ENCODE data around the gene GRP.

The GRP gene

DNA sequence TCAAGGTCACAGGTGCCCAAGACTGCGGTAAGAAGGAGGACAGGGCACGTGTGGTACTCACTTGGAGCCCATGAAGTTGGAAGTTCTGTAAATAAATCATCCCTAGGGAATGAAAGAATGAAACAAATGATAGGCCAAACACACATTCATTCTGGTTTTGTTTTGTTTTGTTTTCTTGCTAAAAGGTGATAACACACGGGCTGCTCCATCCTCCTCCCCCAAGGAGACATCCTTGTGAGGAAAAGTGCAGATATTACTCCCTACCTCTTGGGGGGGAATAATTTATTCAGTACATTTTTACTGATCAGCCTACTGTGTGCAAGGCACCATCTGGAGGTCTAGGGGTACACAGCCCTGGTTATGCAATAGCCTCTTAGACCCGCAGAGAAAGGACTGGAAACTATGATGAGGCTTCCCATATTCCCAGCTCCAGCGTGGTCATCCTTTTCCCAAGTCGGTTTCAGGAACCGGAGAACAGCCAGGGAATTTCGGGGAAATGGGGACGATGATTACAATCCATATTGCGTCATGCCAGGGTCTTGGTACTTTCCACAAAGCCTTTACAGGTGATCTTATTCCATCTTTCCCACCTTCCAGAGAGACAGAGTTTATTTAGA lies 47.0 kb downstream of the GRP start:
- no peak for DNase-seq

DNA sequence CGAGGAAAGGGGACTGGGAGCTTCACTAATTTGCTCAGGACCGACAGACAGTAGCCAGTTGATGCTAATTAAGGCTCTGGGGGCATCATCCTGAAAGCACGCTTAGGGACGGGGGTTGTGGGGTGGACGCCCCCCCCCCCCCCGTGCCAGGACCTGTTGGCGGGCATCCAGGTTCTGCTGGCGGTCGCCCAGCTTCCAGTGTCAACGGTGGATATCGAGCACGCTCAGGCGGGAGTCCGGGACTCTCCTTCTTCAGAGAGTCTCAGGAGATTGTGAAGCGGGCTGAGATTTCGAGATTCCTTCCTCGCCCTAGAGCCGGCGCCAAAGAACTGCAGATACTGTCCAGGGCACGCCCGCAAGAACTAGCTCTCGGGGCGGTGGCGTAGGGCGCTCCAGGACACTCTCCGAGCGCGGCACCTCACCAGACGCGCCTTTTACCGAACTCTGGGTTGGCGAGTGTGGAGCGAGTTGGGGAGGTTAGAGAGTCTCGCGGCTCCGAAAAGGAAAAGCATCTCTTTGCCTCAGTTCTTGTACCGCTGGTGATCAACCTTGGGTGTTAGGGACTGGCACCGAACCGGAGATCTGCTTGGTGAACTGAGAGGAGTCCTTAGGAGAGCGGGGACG lies 47.7 kb downstream of the GRP start:
- DNase-seq = no peak

DNA sequence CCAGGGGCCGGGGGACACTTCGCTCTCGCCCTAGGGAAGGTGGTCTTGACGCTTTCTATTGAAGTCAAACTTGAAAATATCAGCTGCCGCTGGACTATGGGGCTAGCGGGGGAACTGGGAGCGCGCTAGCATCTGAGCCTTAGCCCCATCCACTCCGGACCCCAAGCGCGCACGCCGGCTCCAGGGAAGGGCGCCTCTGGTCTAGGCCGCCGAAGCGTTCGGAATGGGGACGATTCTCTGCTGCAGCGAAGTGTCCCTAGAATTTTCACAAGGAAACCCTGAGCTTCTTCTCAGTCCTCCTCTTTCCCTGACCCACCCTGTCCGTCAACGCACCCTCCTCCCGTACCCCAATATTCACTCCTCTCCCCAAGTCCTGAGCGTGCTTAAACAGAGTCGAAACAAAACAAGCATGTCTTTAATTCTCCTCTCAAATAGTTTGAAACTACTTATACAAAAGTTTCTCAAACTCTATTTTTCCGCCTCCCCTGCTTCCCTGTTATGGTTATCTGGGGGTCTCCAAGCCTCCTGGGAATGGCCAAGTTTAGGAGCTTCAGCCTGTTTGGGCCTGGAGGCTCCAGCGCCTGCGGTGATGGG lies 48.3 kb downstream of the GRP start:
- no peak for DNase-seq

DNA sequence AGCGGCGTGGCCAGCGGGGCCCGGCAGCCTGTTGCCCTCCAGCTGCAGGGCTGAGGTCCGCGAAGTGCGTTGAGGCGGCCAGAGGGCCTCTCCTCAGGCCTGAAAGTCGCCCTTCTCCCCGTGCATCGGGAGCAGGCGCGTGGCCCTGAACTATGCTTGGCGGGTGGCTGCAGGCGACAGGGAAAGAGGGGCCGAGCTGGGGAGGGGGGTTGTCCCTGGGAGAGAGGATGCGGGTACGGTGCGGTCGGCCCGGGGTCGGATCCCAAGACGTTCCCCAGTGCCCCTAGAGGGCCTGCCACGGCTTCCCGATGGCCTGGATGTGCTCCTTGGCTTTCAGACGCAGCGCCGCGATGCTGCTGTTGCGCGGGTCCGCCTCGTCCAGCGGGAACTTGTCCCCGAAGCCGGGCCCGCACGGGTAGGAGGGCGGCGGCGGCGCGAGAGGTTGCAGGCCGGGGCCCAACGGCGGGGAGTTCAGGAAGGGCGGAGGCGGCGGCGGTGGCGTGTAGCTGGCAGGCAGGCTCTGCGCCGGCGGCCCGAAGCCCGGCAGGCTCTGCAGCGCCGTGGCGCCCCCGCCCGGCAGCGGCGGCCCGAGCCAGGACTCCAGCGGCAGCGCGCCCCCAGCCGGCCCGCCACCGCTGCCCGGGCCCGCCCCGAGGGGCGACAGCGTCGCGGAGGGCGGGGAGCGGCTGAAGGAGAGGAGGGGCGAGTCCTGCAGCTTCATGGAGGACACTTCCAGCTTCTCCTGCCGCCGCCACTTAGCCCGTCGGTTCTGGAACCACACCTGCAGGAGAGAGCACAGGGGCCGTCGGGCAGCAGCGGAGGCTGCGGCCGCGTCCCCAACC lies 49.0 kb downstream of the GRP start:
- no peak for DNase-seq

DNA sequence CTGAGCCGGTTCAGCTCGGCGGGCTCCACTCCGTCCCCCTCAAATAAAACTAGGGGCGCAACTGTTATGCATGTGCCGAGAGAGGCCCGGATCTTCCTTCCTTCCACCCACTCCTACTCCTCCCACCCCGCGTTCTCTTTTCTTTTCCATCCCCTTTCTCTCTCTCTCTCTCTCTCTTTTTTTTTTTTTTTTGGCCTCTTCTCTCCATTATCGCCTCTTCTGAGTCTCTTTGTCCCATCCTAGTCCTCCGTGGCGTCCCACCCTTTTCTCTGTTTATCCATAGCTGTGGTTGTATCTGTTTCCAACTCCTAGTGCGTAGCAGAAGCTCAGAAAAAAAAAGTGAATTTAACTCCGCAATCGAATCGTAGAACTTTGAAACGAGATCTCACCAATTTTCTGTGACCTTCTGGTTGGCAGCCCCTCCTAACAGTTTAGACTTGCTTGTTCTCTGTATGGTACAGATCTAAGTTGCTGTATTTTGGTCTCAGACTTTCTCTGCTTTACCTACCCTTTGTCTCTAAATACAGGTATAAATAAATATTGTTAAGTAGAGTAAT lies 49.7 kb downstream of the GRP start:
- DNase-seq = no peak

DNA sequence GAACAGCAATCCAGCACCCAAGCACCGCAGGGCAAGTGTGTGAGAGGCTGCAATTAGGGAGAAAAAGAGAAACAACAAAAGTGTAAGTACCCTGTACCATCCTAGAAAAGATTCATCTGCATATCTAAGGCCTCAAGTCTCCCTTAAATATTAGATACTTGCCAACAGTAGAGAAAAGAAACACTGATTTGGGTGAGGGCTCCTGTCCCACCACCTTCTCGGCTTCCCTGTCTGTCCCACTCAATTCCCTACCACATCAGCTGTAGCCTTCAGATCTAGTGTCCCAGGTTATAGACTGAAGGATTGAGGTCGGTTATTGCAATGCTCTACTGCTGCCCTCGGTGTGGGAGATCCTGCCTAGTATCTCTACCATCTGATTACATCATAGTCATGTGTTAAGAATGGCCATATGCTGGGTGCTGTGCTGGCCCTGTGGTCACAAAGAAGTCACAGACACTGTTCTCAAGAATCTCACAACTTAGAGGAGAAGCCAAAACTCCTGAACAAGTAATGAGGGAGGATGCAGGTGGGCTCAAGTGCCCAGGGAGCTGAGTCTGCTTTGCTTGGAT lies 50.8 kb downstream of the GRP start:
- DNase-seq = no peak

DNA sequence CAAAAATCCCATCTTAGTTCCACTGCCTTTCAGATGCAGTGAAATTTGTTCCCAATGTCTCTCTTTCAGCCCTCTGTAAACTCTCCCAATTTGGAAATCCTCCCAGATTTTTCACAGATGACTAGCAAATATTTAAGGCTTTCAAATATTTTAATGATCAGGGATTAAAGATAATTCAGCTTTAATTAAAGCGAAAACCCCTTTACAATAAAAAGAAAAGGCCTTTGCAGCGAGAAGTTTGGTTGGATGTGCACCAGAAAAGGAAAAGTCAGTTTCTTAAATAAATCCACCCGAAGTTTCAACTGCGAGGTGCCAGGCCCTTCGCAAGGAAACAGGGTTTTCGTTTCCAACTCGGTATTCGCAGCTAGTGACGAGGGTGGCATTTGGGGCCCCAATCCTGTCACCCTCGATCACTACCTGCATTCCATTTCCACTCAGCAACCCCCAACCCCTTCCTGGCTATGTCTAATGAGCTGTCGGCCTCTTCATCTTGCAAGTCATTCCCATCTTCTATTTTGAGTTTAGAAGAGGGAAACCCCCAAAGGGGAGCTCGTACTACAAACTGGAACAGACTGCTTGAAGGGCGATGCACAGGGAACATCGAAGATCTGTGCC lies 51.8 kb downstream of the GRP start:
- DNase-seq = no peak

DNA sequence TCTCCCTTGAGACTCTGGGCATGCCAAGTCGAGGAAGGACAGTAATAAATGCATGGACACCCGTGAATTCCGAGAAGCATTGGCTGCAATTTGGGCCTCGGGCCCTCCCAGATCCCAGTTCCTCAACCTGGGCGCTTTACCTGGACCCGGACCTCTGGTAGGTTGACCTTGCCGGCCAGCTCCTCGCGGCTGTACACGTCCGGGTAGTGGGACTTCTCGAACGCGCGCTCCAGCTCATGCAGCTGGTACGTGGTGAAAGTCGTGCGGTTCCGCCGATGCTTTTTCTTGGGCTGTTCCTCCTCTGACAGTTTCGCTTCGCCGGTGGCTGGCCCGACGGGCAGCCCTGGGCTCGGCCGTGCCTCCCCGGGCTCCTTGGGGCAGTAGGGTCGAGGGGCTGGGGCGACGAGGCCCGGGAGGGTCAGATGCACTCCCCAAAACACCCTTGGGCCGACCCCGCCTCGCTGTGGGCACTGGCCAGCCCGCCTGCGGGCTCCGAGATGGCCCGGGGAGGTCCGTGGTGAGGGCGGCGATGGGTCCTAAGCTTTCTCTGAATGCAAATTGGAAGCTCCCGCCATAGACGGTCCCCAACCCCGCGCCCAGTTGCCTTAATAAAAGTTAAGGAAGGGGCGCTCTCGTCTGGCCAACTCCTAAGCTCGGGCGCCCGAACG lies 52.4 kb downstream of the GRP start:
- DNase-seq = no peak

DNA sequence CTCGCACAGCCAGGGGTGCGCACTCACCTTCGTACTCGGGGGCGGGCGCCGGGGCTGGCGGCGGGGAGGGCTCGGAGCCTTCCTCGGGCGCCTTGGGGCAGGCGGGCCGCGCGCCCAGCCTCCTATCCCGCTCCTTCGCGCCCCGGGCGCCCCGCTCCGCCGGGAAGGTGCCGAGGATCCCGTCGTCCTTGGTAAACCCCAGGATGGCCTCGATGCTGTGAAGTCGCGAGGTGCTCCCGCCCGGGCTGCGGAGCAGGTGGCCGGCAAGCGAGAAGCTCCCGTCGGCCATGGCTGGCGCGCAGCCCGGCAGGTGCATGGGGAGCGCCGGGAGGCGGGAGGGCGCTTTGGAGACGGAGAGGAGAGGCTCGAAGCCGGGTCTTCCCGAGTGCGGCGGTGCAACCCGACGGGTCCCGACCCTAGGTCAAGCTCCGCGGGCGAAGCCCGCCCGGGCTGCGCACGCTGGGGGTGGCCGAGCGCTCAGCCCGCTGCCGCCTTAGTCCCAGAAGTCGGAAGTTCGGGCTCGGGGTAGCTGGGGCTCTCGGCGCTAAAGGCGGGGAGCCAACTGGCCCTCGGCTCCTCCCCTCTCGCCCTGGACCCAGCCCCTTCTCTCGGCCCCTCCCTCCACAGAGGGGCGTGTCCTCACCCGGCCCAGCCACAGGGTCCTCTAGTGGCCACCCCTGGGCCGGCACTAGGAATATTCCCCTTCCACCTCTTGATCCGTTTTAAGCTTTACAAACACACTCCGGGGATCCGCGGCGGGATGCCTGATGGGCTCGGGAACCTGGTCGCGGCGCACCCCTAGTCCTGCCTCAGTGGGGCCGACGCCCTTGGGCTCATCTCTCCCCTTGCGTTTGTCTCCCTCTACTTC lies 53.2 kb downstream of the GRP start, which contains the start of gene RAX:
RAX (minus strand) TSS at position 564 of the 868 bp plus-strand sequence; CDS start at position 316, 248 bp downstream.
- no peak for DNase-seq

DNA sequence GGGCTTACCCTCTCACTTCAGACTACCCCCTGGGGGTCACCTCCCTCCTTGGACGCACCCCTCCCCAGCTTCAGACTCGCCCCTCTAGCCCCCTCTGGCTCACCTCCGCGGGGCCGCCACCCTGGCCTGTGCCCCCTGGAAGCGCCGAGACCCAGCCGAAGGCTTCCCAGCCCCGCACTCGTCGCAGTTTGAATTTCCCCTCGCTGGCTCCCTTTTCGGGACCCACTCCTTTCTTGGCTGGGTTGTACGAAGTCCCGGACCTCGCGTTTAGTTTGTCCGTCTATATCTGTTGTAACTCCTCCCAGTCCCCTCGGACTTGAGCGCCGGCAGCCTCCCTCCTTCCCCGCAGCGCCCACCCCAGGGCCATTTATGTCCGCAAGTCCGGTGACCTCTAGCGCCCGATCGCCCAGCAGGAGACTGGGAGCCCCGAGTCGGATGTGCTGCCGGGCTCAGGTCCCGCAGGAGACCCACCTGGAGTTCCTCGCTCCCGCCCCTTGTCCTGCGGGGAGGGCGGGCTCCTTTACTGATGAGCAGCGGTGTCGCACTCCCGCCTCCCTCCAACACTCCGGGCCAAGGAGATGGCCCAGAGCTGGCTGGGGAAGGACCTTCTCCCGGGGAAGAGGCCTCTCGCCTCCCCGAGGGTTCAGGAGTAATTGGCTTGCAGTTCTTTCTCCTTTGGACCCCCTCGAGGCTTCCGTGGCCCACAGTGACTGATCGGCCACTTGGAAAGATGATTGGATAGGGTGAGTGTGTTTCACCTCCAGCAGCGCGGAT lies 54.0 kb downstream of the GRP start:
- DNase-seq = no peak

DNA sequence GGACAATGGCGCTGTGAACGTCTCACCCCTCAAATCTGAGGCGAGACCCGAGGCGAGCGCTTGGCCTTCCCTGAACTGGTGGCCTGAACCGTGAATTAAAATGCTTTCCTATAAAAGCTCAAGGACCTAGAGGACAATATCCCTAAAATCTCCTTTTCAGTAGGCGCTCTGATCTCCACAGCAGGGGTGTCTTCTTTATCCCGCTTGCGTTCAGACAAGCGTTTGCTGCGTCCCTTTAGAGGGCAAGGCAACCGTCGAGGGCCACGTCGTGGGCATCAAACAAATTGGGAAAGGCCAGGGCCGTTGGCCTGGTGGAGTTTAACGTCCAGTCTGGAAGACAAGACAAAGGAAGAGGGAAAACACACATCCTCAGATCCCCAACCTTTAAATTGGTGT lies 54.6 kb downstream of the GRP start:
- DNase-seq = no peak

DNA sequence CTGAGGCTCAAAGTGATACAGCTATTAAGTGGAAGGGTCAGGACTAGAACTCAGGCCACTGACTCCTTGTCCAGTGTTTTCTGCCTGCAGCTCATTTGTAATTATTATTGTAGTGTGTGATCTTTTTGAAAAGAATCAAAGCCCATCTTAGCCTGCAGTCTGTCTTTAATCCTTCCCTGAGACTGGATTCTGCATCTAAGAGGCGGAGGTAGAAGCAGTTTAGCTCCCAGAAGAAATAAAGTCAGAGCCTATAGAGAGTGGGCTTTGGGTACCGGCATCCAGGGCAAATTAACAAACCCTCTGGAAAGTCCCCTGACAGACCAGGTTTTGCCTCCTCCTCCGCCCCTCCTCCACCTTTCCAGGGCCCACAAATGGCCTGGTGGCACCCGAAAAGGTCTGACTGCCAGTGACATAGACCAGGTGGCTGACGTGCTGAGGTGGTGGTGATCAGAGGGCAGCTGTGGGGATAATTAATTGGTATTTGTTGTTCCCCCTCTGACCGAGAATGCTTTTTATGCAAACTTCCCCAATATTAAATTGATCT lies 55.5 kb downstream of the GRP start:
- no peak for DNase-seq

DNA sequence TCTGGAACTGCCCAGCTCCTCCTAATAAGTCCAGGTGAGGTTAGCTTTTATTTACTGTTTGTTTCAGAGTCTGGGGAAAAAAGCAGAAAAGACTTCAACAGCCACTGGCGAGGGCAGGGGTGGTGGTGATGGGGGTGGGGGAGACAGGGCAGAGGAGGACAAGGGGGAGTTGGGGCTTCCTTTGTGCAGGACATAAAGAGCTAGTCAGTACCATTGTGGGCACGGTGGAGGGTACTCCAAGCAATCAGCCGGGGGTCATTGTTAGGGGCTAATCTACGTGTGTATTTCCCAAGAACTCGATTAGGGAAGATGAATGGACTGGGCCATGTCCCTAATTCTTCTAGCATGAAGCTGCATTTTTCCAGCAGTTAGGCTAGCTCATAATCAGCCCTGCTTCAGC lies 56.1 kb downstream of the GRP start:
- no peak for DNase-seq

DNA sequence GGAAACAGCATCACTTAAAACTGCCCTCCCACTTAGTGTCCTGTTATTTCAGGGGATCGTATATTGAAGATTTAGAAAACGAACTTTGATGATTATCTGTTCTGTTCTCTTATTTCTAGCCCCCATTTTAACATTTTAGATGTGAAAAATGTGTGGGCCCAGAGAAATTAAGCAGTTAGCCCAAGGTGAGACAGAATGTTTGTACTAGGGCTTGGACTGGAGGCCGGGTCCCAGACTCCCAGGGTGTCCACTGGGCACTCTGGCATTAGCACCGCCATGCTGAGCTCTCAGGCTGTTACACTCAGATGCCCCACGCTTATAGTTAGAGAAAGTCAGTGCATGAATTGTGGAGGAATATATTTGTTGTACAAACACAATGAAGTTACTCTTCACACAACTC lies 58.8 kb downstream of the GRP start:
- DNase-seq = no peak

DNA sequence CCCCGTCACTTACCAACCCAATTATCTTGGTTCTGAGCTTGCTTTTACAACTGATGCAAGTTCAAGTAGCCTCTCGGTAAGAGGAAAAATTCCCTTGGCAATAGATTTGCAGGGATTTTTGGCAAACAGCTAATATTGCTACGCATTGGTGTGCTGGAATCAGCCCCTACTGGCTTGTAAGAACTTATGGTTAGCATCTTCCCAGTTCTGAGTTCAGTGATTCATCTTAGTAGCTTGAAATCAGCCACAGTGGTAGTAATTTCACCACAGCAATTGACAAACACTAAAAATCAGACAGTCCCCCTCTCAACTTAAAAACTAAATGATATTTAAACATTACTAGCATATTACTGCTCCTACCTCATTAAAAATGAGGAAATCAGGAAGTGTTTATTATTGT lies 59.2 kb downstream of the GRP start:
- DNase-seq = no peak

DNA sequence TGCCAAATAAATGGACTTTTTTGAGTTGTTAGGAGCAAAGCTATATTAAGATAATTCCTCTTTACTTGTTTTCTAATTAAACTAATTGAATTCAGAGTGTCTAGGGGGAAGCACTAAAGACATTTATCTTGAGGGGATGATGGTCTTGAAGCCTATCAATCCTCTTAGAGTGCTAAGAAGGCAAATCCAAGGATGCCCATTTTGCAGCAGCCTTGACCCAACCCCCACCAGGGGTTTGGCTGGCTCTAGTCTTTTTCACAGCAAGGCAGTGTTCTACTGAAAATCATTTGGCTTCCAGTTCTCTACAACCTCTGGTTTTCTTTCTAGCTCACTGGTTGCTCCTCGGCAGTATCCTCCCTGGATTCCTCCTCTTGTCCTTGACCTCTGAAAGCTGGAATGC lies 59.8 kb downstream of the GRP start:
- no peak for DNase-seq
